D341Med (cell line): ENCODE measurements around the gene HINFP.
"Not testable (repeated sequence)": the region's sequence is repeated elsewhere in the genome, so short reads cannot be mapped to it uniquely, and the experiment has no call there.

ENCODE experiments used
- DNase-seq: peaks from one replicate; pipeline ENCODE4 v3.0.0; 2012; ENCODE audit warnings: low spot score

The HINFP gene

DNA sequence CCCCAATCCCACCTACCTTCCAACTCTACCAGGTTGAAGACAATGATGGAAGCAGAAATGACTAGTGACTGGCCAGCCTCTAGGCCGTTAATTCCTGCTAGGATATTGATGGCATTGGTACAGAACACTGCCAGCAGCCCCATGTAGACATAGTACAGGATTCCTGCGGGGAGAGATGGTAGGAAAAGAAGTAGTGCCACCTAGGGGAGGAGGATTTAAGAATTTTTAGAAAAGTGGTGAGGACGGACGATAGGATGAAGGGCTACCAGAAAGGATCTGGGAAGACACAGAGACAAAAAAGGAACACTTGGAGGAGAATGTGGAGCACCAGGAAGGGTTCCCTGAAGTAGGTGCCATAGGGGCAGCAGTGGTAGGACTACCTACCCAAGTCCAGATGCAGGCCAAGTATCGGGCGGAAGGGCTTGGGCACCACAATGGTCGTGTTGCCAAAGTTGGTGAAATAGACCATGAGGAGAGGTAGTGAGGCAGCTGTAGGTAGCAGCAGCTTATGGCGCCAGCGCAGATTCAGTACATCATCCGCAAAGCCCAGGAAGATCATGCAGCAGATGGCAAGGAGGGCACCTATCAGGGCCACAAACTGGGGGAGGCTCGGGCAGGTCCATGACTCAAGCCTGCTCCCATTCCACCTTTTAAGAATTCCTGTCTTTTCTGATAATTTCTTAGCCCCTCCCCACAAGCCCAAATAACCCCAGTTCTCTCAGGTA is 21.0 kb upstream of the HINFP start:
- DNase-seq = no peak

GRCh38 chr11:119100994-119101758 is 20.2 kb upstream of the HINFP start:
- no peak for DNase-seq

GRCh38 chr11:119101759-119102423 is 19.5 kb upstream of the HINFP start, which contains the start of gene DPAGT1:
Gene DPAGT1 (minus strand): TSS chr11:119101853. CDS start chr11:119101655, 198 bp downstream.
- DNase-seq = peak; percentile 75

GRCh38 chr11:119103161-119103664 is 18.2 kb upstream of the HINFP start:
- not testable (repeated sequence) for DNase-seq

- DNase-seq = peak; percentile 55
These were observed 17.6 kb upstream of the HINFP start for GRCh38 chr11:119103793-119104192.

GRCh38 chr11:119106564-119107537 is 14.5 kb upstream of the HINFP start, which contains the start of gene C2CD2L:
Gene C2CD2L (plus strand): TSS chr11:119107344. CDS start chr11:119107742, 398 bp downstream.
- DNase-seq = peak; percentile 95

DNA sequence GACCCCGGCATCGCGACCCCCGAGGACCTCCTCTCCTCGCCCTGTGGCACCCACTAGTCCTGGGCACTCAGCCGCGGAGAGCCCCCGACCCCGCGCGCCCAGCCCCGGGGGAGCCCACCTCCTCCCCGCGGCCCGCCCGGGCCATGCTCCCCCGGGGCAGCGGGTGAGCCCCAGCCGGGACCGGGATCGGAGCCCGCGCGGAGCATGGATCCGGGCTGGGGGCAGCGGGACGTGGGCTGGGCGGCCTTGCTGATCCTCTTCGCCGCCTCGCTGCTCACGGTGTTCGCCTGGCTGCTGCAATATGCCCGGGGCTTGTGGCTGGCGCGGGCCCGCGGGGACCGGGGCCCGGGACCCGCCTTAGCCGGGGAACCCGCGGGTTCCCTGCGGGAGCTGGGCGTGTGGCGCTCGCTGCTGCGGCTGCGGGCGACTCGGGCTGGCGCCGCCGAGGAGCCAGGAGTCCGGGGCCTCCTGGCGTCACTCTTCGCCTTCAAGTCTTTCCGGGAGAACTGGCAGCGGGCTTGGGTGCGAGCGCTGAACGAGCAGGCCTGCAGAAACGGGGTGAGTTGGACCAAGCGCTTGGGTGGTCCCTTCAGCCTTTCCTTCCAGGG is 13.7 kb upstream of the HINFP start:
- peak; percentile 65 for DNase-seq

- DNase-seq = peak; percentile 72
These were observed 13.1 kb upstream of the HINFP start for GRCh38 chr11:119108146-119108856.

DNA sequence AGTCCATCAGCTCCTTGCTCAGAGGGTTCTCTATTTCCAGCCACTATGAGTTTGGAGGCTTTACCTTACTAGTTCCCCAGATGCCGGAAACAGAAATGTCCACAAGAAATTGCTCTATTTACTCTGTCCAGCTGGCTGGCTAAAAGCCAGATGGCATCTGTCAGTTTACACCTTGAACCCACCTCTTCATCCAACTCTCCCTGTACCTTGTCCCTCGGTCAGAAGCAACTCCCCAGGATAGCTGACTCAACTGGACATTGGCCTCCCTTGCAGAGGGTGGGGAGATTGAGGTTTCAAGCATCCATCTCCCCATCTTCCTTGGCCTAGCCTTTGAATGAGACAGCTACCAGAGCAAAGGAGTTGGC is 12.5 kb upstream of the HINFP start:
- no peak for DNase-seq

GRCh38 chr11:119109843-119110242 is 11.5 kb upstream of the HINFP start:
- no peak for DNase-seq

GRCh38 chr11:119110439-119110838 is 10.9 kb upstream of the HINFP start:
- no peak for DNase-seq

GRCh38 chr11:119111361-119111925 is 9.9 kb upstream of the HINFP start:
- no peak for DNase-seq

- DNase-seq = no peak
These were observed 8.9 kb upstream of the HINFP start for GRCh38 chr11:119112314-119113020.

DNA sequence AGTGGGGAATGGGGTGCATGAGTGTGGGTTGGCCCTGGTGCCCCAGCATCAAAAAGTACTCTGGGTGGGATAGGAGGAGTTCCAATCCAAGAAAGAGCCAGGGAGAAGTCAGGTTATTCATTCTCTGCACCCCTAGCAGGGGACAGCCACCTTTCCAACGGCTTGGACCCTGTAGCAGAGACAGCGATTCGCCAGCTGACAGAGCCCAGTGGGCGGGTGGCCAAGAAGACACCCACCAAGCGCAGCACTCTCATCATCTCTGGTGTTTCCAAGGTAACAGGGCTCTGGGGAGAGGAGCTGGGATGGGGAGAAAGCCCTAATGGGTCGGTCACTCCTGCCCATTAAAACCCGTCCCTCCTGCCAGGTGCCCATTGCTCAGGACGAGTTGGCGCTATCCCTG is 7.7 kb upstream of the HINFP start:
- no peak for DNase-seq

DNA sequence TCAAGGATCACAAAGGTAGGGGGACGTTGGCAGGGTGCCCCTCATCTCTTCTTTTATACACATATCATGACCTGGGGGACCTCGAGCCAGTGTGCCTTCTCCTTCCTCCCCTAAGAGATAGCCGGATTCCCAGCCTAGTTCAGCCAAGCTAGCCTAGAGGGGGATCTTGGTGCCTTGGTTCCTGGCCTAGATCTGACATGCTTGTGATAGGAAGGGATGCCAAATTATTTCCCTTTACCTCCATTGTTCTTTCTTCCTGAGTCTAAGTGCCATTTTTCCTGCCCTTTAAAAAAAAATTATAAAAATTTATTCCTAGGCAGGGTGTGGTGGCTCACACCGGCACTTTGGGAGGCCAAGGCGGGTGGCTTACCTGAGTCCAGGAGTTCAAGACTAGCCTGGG is 7.0 kb upstream of the HINFP start:
- no peak for DNase-seq

DNA sequence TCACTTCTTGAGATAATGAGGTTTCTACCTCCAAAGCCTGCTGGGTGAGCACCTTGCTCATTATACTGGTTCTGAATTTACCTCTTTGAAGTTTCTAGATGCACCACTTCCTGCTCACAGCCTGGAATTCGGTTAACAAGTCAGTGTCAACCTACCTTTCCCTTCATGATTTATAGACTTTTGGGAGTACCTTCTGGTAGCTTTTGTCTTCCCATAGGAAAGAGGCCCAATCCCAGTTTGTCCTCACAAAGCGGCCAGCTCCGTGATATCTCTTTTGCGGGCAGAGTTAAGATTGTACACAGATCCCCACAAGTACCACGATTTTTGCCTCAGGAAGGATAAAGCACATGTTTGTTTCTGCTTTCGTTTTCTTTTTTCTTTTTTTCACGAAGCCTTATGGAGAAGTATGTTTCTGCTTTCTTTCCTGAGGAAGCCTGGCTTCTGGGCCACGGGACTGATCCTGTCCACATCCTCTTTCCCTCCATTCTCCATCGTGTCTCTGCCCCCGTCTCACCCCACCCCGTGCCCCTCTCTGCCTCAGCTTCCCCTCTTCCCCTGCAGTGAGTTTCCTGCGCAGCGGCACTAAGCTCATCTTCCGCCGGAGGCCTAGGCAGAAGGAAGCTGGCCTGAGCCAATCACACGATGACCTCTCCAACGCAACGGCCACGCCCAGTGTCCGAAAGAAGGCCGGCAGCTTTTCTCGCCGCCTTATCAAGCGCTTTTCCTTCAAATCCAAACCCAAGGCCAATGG is 5.7 kb upstream of the HINFP start:
- no peak for DNase-seq

DNA sequence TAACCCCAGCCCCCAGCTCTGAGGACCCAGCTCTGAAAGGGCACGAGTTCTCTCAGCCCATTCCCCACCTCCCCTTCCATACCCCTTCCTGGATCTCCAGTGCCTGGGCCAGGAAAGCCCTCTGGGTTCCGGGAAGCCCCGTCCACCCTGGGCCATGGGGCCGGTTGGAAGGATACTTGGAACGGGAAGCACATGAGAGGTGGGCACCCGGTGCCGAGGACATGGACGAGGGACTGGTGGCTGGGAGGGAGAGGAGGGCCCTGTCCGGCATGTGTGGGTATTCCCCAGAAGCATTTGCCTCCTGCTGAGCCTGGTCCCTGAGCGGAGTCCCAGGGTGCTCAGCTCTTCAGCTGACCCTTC is 5.2 kb upstream of the HINFP start:
- DNase-seq = no peak

DNA sequence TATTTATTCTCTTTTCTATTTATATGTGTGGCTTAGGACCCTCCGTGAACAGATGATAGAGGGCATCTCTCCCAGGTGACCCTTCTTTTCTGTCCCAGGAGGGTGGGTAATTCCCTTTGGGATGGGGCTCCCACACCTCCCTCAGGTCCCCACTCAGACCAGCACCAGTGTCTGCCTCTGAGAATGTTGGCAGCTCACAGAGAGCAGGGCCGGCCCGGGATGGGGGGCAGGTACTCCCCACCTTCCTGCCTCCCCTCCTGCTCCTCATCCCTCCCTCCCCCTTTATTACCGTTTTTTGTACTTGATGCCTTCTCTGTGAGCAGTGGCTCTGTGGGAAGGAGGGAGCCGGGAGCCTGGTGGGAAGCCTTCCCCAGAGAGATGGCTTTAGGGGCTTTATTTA is 4.8 kb upstream of the HINFP start:
- no peak for DNase-seq
